ENCODE measurements around the gene ARPC1A. TPM values are rescaled to one million over a fixed set of nuclear protein-coding genes. Genes with fewer than 3 reads are reported as not detected.

ARPC1A gene
- total RNA-seq, 1 experiment from 2014 or later = 201 TPM

GRCh38 chr7:99369767-99370391, 44.2 kb downstream of the ARPC1A start:
- H3K9me3 Mint-ChIP-seq (ENCODE audit: unreplicated experiment) = no peaks in the 10 kb centered on the region
- no peak overlapping the region for H3K4me3 ChIP-seq (ENCODE audit: low read depth, low read length)
- peak overlapping the region; percentile 85 for H3K27ac Mint-ChIP-seq (ENCODE audit: unreplicated experiment)
- peaks cover 22% of the 10 kb centered on the region for H3K4me1 Mint-ChIP-seq (ENCODE audit: low read depth, unreplicated experiment)
- H3K4me1 ChIP-seq = peaks cover 40% of the 10 kb centered on the region
- no peak for DNase-seq
- no peak overlapping the region for H3K4me3 Mint-ChIP-seq (ENCODE audit: unreplicated experiment)
- H3K36me3 Mint-ChIP-seq (ENCODE audit: insufficient read depth, unreplicated experiment) = peaks cover 54% of the 10 kb centered on the region
- no TSS peak for BruUV-seq (replicated peaks)
- peaks cover 1% of the 10 kb centered on the region; the same call in 1 of the 2 replicates for H3K36me3 ChIP-seq (ENCODE audit: control insufficient read depth, insufficient read depth, low read length)
- POLR2A ChIA-PET = no interaction called here
- CTCF ChIA-PET = no interaction called here
- H3K27me3 ChIP-seq (replicated peaks; ENCODE audit: control insufficient read depth, insufficient read depth, low read length) = no peaks in the 10 kb centered on the region
- intact Hi-C loops (cut with micrococcal nuclease; ENCODE audit: unreplicated experiment) = no loop called here
- TF ChIP-seq, protein P1, sequence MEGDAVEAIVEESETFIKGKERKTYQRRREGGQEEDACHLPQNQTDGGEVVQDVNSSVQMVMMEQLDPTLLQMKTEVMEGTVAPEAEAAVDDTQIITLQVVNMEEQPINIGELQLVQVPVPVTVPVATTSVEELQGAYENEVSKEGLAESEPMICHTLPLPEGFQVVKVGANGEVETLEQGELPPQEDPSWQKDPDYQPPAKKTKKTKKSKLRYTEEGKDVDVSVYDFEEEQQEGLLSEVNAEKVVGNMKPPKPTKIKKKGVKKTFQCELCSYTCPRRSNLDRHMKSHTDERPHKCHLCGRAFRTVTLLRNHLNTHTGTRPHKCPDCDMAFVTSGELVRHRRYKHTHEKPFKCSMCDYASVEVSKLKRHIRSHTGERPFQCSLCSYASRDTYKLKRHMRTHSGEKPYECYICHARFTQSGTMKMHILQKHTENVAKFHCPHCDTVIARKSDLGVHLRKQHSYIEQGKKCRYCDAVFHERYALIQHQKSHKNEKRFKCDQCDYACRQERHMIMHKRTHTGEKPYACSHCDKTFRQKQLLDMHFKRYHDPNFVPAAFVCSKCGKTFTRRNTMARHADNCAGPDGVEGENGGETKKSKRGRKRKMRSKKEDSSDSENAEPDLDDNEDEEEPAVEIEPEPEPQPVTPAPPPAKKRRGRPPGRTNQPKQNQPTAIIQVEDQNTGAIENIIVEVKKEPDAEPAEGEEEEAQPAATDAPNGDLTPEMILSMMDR (IDR thresholded peaks at IDR 0.05; ENCODE audit: insufficient read depth in 1 of 2, low read depth in 1 of 2, low read length in 1 of 2, severe bottlenecking in 1 of 2, unreplicated experiment in 1 of 2) = no peak
- H3K9me3 ChIP-seq = no peaks in the 10 kb centered on the region
- no peaks in the 10 kb centered on the region for H3K27me3 Mint-ChIP-seq (ENCODE audit: insufficient read depth, unreplicated experiment)

- no peaks in the 10 kb centered on the region for H3K27me3 Mint-ChIP-seq (ENCODE audit: insufficient read depth, unreplicated experiment)
- no peak for DNase-seq
- BruUV-seq (replicated peaks) = no TSS peak
- TF ChIP-seq, protein P1 (IDR thresholded peaks at IDR 0.05; ENCODE audit: insufficient read depth in 1 of 2, low read depth in 1 of 2, low read length in 1 of 2, severe bottlenecking in 1 of 2, unreplicated experiment in 1 of 2) = no peak
- Histone ChIP-seq H3K27me3 (replicated peaks; ENCODE audit: control insufficient read depth, insufficient read depth, low read length) (no peaks in the 10 kb centered on the region), H3K36me3 (ENCODE audit: control insufficient read depth, insufficient read depth, low read length) (no peaks in the 10 kb centered on the region; the same call in 1 of the 2 replicates), H3K4me1 (peaks cover 35% of the 10 kb centered on the region), H3K4me3 (ENCODE audit: low read depth, low read length) (no peak overlapping the region), H3K9me3 (no peaks in the 10 kb centered on the region)
- peaks cover 22% of the 10 kb centered on the region for H3K4me1 Mint-ChIP-seq (ENCODE audit: low read depth, unreplicated experiment)
- intact Hi-C loops (cut with micrococcal nuclease; ENCODE audit: unreplicated experiment) = no loop called here
- peaks cover 43% of the 10 kb centered on the region for H3K36me3 Mint-ChIP-seq (ENCODE audit: insufficient read depth, unreplicated experiment)
- peak overlapping the region; percentile 95 for H3K27ac Mint-ChIP-seq (ENCODE audit: unreplicated experiment)
- no peaks in the 10 kb centered on the region for H3K9me3 Mint-ChIP-seq (ENCODE audit: unreplicated experiment)
- ChIA-PET CTCF (no interaction called here), POLR2A (interaction anchor here (0.7 to 1.5 kb wide), 3 partner anchors 18 to 1160 kb away, joined by 3 to 17 read pairs (median 4); partner anchors contain the start of genes BHLHA15, BUD31 and PDAP1)
- H3K4me3 Mint-ChIP-seq (ENCODE audit: unreplicated experiment) = peak overlapping the region; percentile 58
Observed at GRCh38 chr7:99371376-99371920, 45.8 kb downstream of the ARPC1A start.

DNA sequence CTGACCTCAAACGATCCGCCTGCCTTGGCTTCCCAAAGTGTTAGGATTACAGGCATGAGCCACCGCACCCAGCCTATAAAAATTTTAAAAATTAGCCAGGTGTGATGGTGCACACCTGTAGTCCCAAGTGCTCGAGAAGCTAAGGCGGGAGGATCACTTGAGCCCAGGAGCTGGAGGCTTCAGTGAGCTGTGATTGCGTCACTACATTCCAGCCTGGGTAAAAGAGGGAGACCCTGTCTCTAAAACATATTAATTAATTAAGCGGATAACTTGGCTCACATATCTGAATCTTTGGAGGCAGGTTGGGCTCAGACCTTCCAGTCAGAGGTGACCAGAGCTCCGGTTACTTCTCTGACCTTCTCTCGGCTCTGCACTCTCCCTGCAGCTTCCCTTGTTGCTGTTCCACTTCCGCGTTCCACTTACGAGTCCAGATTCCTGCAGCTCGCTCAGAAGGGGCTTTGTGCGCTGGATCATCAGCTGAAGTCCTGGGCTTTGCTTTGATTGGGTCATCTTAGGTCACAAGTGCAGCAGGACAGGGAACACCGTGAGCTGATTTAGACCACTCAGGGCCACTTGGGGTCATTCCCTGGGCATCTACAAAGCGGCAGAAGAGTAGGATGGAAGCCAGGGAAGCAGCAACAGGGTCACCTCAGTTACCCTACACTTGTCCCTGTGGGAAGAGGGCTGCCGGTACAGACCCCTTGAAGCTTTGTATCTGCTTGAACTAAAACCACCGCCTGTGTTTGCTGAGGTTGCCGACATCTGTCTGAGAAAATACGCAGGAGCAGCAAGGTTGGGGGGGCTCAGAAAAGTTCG, 46.8 kb downstream of the ARPC1A start:
- no TSS peak for BruUV-seq (replicated peaks)
- Mint-ChIP-seq H3K27me3 (ENCODE audit: insufficient read depth, unreplicated experiment) (no peaks in the 10 kb centered on the region), H3K4me3 (ENCODE audit: unreplicated experiment) (peak overlapping the region; percentile 77), H3K27ac (ENCODE audit: unreplicated experiment) (peak overlapping the region; percentile 95), H3K9me3 (ENCODE audit: unreplicated experiment) (no peaks in the 10 kb centered on the region), H3K4me1 (ENCODE audit: low read depth, unreplicated experiment) (peaks cover 22% of the 10 kb centered on the region), H3K36me3 (ENCODE audit: insufficient read depth, unreplicated experiment) (peaks cover 43% of the 10 kb centered on the region)
- Histone ChIP-seq H3K9me3 (no peaks in the 10 kb centered on the region), H3K27me3 (replicated peaks; ENCODE audit: control insufficient read depth, insufficient read depth, low read length) (no peaks in the 10 kb centered on the region), H3K4me3 (ENCODE audit: low read depth, low read length) (peak overlapping the region; percentile 31), H3K4me1 (peaks cover 35% of the 10 kb centered on the region), H3K36me3 (ENCODE audit: control insufficient read depth, insufficient read depth, low read length) (no peaks in the 10 kb centered on the region)
- intact Hi-C loops (cut with micrococcal nuclease; ENCODE audit: unreplicated experiment) = loop anchor here (2.0 kb wide), 1 partner anchor 36 kb away; the partner anchor contains the start of genes BUD31 and PDAP1
- POLR2A ChIA-PET = interaction anchor here (0.5 to 1.5 kb wide), 6 partner anchors 10 to 1161 kb away, joined by 3 to 17 read pairs (median 4); partner anchors contain the start of genes ARPC1A, BHLHA15, BUD31 and PDAP1
- CTCF ChIA-PET = interaction anchor here (0.6 to 1.2 kb wide), 2 partner anchors 12 to 36 kb away, joined by 5 to 6 read pairs; partner anchors contain the start of genes BUD31 and PDAP1
- peak; percentile 86 to 92 for DNase-seq
- TF ChIP-seq, protein P1 (IDR thresholded peaks at IDR 0.05; ENCODE audit: insufficient read depth in 1 of 2, low read depth in 1 of 2, low read length in 1 of 2, severe bottlenecking in 1 of 2, unreplicated experiment in 1 of 2) = no peak

Data from Caco-2 (cell line).